ENCODE data around the gene CEP89. TPM values are rescaled to one million over a fixed set of nuclear protein-coding genes. Genes with fewer than 3 reads are reported as not detected.

The CEP89 gene
- total and polyA plus RNA-seq, 4 experiments from 2014 or later = 4.9 to 20.6 (median 17.8) TPM

DNA sequence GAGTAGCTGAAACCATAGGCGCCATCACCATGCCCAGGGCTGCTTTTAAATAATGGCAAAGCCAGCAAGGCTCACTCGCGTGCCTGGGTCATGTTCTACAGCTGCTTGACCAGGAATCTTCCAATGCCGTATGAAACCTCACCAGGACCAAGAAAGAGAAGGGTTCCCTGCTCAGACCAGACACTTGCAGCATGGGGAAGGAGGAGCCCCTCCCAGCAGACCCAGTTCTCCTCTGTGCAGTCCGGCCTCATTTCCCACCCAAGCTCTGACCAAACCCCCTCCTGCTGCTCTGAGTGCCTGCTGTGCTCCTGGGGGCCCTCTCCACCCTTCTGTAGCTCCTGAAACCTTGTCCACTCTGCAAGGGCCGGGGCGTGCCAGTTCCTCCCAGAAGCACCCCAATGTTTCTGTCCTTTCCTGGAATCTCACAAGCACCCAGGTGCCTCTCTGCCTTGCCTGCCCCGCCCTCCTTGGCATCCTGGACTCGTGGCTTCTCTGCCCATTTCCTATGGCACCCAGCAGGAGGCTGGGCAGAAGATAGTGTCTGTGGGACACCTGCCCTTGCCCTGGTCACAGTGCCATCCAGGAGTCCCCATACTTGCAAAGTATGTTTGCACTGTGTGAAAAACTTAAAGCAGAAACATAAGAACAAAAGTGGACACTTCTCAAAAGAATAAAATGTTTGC, 95.4 kb downstream of the CEP89 start:
- ChIA-PET CTCF (ENCODE audit: partially characterized antibody) (no interaction called here), POLR2A (ENCODE audit: partially characterized antibody) (no interaction called here)
- Mint-ChIP-seq H3K27me3 (no peaks in the 10 kb centered on the region), H3K4me3 (no peak overlapping the region), H3K36me3 (peaks cover 8 to 16% of the 10 kb centered on the region in 2 donors), H3K4me1 (no peaks in the 10 kb centered on the region), H3K27ac (peak overlapping the region in 1 of 7 donors; percentile 48), H3K9me3 (no peaks in the 10 kb centered on the region)
- Histone ChIP-seq H3K4me1 (ENCODE audit: insufficient read depth, low read length) (no peaks in the 10 kb centered on the region), H3K27me3 (ENCODE audit: insufficient read depth, low read length) (no peaks in the 10 kb centered on the region), H3K36me3 (ENCODE audit: insufficient read depth, low read length) (no peaks in the 10 kb centered on the region), H3K4me3 (ENCODE audit: low read length in 2 of 2) (no peak overlapping the region), H3K27ac (ENCODE audit: low read depth, low read length) (no peak overlapping the region), H3K9me3 (ENCODE audit: control insufficient read depth in 1 of 2, low read length in 2 of 2) (no peaks in the 10 kb centered on the region)
- DNase-seq = no peak
- intact Hi-C loops (cut with micrococcal nuclease) = no loop called here

DNA sequence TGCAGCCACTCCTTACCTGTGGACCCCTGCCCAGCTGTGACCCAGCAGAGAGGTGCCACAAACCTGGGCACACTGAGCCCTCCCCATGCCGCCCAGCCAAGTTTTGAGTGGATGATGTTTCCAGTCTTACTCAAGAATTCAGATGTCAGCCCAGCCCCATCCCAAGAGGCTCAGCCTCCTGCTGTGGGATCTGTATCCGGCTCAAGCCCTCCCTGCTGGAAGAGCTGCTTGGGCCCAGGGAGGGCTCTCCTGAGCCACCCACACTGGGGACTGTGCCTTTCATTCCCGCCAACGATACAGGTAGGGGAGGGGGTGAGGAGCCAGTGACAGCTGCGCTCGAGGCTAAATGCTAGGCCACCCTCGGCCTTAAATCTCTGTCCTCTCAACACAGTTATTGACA, 96.3 kb downstream of the CEP89 start:
- Mint-ChIP-seq H3K9me3 (no peaks in the 10 kb centered on the region), H3K4me3 (no peak overlapping the region), H3K4me1 (no peaks in the 10 kb centered on the region), H3K27me3 (no peaks in the 10 kb centered on the region), H3K27ac (no peak overlapping the region), H3K36me3 (peaks cover 4 to 16% of the 10 kb centered on the region in 2 donors)
- Histone ChIP-seq H3K27ac (ENCODE audit: low read depth, low read length) (no peak overlapping the region), H3K9me3 (ENCODE audit: control insufficient read depth in 1 of 2, low read length in 2 of 2) (no peaks in the 10 kb centered on the region), H3K36me3 (ENCODE audit: insufficient read depth, low read length) (no peaks in the 10 kb centered on the region), H3K4me3 (ENCODE audit: low read length in 2 of 2) (no peak overlapping the region), H3K4me1 (ENCODE audit: insufficient read depth, low read length) (no peaks in the 10 kb centered on the region), H3K27me3 (ENCODE audit: insufficient read depth, low read length) (no peaks in the 10 kb centered on the region)
- POLR2A ChIA-PET (ENCODE audit: partially characterized antibody) = no interaction called here
- DNase-seq = no peak
- intact Hi-C loops (cut with micrococcal nuclease) = no loop called here
- CTCF ChIA-PET (ENCODE audit: partially characterized antibody) = no interaction called here

DNA sequence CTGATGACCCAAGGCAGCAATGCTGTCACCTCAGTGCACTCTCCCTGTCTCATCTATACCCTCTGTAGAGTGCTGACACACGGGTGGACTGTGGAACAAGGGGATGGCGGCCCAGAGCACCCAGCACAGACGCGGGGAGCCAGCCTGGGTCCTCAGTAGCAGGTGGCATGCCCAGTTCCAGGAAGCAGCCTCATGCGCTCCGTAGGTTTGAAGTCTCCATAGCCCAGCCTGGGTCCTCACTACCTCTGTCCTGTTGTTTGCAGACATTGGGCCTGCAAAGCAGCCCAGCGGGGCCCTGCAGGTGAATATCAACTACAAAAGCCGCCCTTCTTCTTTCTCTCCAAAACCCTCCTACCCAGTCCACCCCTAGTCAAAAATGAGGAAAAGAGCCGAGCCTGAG, 97.2 kb downstream of the CEP89 start:
- POLR2A ChIA-PET (ENCODE audit: partially characterized antibody) = no interaction called here
- Histone ChIP-seq H3K27me3 (ENCODE audit: insufficient read depth, low read length) (no peaks in the 10 kb centered on the region), H3K27ac (ENCODE audit: low read depth, low read length) (no peak overlapping the region), H3K4me1 (ENCODE audit: insufficient read depth, low read length) (no peaks in the 10 kb centered on the region), H3K4me3 (ENCODE audit: low read length in 2 of 2) (no peak overlapping the region), H3K36me3 (ENCODE audit: insufficient read depth, low read length) (no peaks in the 10 kb centered on the region), H3K9me3 (ENCODE audit: control insufficient read depth in 1 of 2, low read length in 2 of 2) (no peaks in the 10 kb centered on the region)
- intact Hi-C loops (cut with micrococcal nuclease) = no loop called here
- CTCF ChIA-PET (ENCODE audit: partially characterized antibody) = no interaction called here
- Mint-ChIP-seq H3K27ac (peak overlapping the region in 1 of 7 donors; percentile 20), H3K27me3 (no peaks in the 10 kb centered on the region), H3K9me3 (no peaks in the 10 kb centered on the region), H3K4me1 (no peaks in the 10 kb centered on the region), H3K4me3 (no peak overlapping the region), H3K36me3 (peaks cover 4 to 12% of the 10 kb centered on the region in 2 donors)
- DNase-seq = no peak

DNA sequence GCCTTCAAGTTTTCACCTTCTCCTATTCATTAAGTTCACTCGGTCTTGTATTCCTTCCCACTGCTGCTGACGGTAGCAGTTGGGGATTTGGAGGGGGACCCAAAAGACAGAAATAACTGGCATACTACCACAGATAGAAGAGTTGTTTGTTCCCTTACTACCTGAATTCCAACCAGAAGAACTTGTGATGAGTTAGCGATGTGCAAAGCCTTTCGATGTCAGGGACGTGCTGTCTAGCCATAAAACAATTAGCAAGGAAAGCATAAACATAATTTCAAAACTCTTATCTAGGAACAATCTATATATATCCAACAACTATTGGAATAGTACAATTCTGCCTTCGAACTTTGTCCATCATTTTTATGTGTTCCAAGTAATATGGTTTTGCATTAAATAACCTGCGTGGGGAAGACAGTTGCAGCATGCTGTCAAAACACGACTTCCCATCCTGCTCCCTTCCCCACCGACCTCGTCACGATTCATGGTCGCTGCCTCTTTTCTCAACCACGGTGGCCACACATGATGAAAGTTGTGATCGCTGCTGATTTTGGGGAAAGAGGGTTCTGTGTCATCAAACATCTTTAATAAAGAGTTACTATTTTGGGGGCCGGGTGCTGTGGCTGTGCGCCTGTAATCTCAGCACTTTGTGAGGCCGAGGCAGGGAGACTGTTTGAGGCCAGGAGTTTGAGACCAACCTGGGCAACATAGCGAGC, 98.4 kb downstream of the CEP89 start:
- POLR2A ChIA-PET (ENCODE audit: partially characterized antibody) = no interaction called here
- no peak overlapping the region for H3K4me3 Mint-ChIP-seq
- Histone ChIP-seq H3K27me3 (ENCODE audit: insufficient read depth, low read length) (no peaks in the 10 kb centered on the region), H3K4me3 (ENCODE audit: low read length in 2 of 2) (no peak overlapping the region), H3K27ac (ENCODE audit: low read depth, low read length) (no peak overlapping the region), H3K4me1 (ENCODE audit: insufficient read depth, low read length) (no peaks in the 10 kb centered on the region), H3K36me3 (ENCODE audit: insufficient read depth, low read length) (no peaks in the 10 kb centered on the region), H3K9me3 (ENCODE audit: control insufficient read depth in 1 of 2, low read length in 2 of 2) (no peaks in the 10 kb centered on the region)
- H3K27me3 Mint-ChIP-seq = no peaks in the 10 kb centered on the region
- intact Hi-C loops (cut with micrococcal nuclease) = no loop called here
- no peak for DNase-seq
- no peak overlapping the region for H3K27ac Mint-ChIP-seq
- H3K36me3 Mint-ChIP-seq = peaks cover 2 to 5% of the 10 kb centered on the region in 2 donors
- CTCF ChIA-PET (ENCODE audit: partially characterized antibody) = no interaction called here
- no peaks in the 10 kb centered on the region for H3K4me1 Mint-ChIP-seq
- peaks cover 0 to 2% (median 0%) of the 10 kb centered on the region in 8 donors for H3K9me3 Mint-ChIP-seq

DNA sequence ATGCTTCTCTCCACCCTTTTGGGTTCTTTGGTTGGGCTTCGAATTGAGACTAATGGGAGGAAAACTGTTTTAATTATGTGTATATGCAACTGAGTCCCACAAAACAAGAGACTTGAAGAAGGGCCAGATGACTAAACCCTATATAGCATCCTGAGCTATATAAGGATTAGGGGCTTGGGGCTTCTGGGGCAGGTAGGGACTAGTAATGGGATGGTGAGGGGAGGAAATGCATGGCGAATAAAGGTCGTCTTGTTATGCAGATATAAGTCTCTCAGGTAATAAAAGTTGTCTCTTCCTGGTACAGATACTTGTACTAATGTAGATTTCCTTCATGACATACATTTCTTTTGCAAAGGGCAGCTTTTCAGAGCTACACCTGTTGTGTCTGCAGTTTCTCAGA, 99.4 kb downstream of the CEP89 start:
- Histone ChIP-seq H3K4me3 (ENCODE audit: low read length in 2 of 2) (no peak overlapping the region), H3K36me3 (ENCODE audit: insufficient read depth, low read length) (no peaks in the 10 kb centered on the region), H3K27me3 (ENCODE audit: insufficient read depth, low read length) (no peaks in the 10 kb centered on the region), H3K9me3 (ENCODE audit: control insufficient read depth in 1 of 2, low read length in 2 of 2) (no peaks in the 10 kb centered on the region), H3K27ac (ENCODE audit: low read depth, low read length) (no peak overlapping the region), H3K4me1 (ENCODE audit: insufficient read depth, low read length) (no peaks in the 10 kb centered on the region)
- ChIA-PET POLR2A (ENCODE audit: partially characterized antibody) (no interaction called here), CTCF (ENCODE audit: partially characterized antibody) (no interaction called here)
- H3K4me1 Mint-ChIP-seq = no peaks in the 10 kb centered on the region
- H3K27me3 Mint-ChIP-seq = no peaks in the 10 kb centered on the region
- peaks cover 0 to 2% (median 0%) of the 10 kb centered on the region in 8 donors for H3K9me3 Mint-ChIP-seq
- H3K27ac Mint-ChIP-seq = no peak overlapping the region
- intact Hi-C loops (cut with micrococcal nuclease) = no loop called here
- no peak overlapping the region for H3K4me3 Mint-ChIP-seq
- no peaks in the 10 kb centered on the region for H3K36me3 Mint-ChIP-seq
- DNase-seq = no peak

DNA sequence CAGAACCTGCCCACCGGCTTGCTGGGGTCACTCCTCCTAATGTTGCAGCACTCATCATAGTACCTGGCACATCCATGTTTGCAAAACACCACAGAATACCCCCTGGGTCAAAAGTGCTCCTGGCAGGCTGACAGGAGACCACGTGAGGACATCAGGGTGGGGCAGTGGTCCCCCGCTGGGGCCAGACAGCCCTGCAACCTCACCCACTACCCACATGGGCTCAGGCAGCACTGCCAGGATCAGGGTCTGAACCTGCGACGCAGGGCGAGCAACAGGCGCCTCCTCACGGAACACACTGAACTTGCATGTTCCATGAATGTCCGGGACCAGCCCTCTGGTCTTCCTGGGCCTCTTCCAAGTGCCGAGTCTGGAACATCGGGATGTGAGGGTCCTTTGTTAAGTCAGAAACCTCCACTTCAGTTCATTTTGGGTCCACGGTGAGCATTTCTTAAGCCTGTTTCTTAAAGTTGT, 100.7 kb downstream of the CEP89 start:
- Mint-ChIP-seq H3K9me3 (peaks cover 0 to 2% (median 0%) of the 10 kb centered on the region in 8 donors), H3K27ac (no peak overlapping the region), H3K4me3 (no peak overlapping the region), H3K4me1 (no peaks in the 10 kb centered on the region), H3K27me3 (no peaks in the 10 kb centered on the region), H3K36me3 (no peaks in the 10 kb centered on the region)
- intact Hi-C loops (cut with micrococcal nuclease) = no loop called here
- Histone ChIP-seq H3K4me3 (ENCODE audit: low read length in 2 of 2) (no peak overlapping the region), H3K9me3 (ENCODE audit: control insufficient read depth in 1 of 2, low read length in 2 of 2) (no peaks in the 10 kb centered on the region), H3K27me3 (ENCODE audit: insufficient read depth, low read length) (no peaks in the 10 kb centered on the region), H3K27ac (ENCODE audit: low read depth, low read length) (no peak overlapping the region), H3K4me1 (ENCODE audit: insufficient read depth, low read length) (no peaks in the 10 kb centered on the region), H3K36me3 (ENCODE audit: insufficient read depth, low read length) (no peaks in the 10 kb centered on the region)
- ChIA-PET CTCF (ENCODE audit: partially characterized antibody) (interaction anchor here (0.8 kb wide), 1 partner anchor 105 kb away, joined by 4 read pairs; no protein-coding TSS in a partner anchor), POLR2A (ENCODE audit: partially characterized antibody) (no interaction called here)
- no peak for DNase-seq

DNA sequence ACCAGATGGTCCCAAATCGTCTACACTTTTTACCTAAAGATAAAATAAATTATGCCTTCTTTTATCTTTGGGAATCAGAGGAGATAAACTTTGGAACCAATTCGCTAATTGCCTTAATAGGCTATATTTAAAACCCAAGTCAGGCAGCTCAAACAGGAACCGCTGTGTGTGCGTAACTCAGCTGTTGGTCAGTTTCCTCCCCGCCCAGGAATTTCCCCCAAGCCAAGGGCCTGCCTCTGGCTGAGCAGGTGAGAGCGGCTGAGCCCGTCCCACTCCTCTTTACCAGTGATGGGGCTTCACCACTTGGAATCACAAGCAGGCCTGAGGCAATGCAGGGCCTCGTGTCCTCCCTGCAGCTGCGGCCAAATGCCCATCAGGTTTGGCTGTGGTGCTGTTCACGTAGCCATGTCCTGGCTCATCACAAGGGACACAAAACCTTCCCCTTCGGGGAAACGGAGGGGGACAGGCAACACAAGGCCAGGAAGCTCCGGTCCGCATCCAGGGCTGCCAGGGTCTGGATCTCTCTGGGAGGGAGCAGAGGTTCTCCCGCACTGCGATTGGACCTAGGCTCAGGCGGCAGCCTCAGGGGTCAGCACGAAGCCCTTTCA, 101.7 kb downstream of the CEP89 start:
- Histone ChIP-seq H3K4me3 (ENCODE audit: low read length in 2 of 2) (no peak overlapping the region), H3K4me1 (ENCODE audit: insufficient read depth, low read length) (no peaks in the 10 kb centered on the region), H3K36me3 (ENCODE audit: insufficient read depth, low read length) (no peaks in the 10 kb centered on the region), H3K9me3 (ENCODE audit: control insufficient read depth in 1 of 2, low read length in 2 of 2) (no peaks in the 10 kb centered on the region), H3K27ac (ENCODE audit: low read depth, low read length) (no peak overlapping the region), H3K27me3 (ENCODE audit: insufficient read depth, low read length) (no peaks in the 10 kb centered on the region)
- Mint-ChIP-seq H3K4me3 (no peak overlapping the region), H3K9me3 (peaks cover 0 to 2% (median 0%) of the 10 kb centered on the region in 8 donors), H3K36me3 (no peaks in the 10 kb centered on the region), H3K27me3 (no peaks in the 10 kb centered on the region), H3K4me1 (no peaks in the 10 kb centered on the region), H3K27ac (no peak overlapping the region)
- DNase-seq = no peak
- POLR2A ChIA-PET (ENCODE audit: partially characterized antibody) = no interaction called here
- CTCF ChIA-PET (ENCODE audit: partially characterized antibody) = no interaction called here
- intact Hi-C loops (cut with micrococcal nuclease) = no loop called here

All from CD4-positive, alpha-beta memory T cell (primary cell).